WTC11 (cell line): ENCODE results near the gene EHD1. TPM values are rescaled to one million over a fixed set of nuclear protein-coding genes. Genes with fewer than 3 reads are reported as not detected.

Experiments used
- ATAC-seq: fragments of 200-7000 bp; cut with Tn5 transposase; 2 replicates; pipeline ENCODE4 v1.10.0; 2021; ENCODE audit warnings: mild to moderate bottlenecking, moderate library complexity
- CTCF ChIA-PET: fragments of 300-600 bp; sonication (Branson Sonifier 250); formaldehyde crosslinking; loops from one replicate; lab custom pipeline; 2021; ENCODE audit warnings: antibody characterized with exemption; lab: Charles Lee
- POLR2A ChIA-PET: fragments of 350-600 bp; sonication (Branson Sonifier 250); formaldehyde crosslinking; loops from one replicate; lab custom pipeline; 2021; ENCODE audit warnings: antibody characterized with exemption; lab: Charles Lee
- DNase-seq: peaks from one replicate; pipeline ENCODE4 v3.0.0; 2021; ENCODE audit warnings: low spot score
- H3K27ac Mint-ChIP-seq: 2 replicates; pipeline ENCODE4 v1.8.0; 2021; ENCODE audit warnings: mixed read lengths
- H3K27me3 Mint-ChIP-seq: 2 replicates; pipeline ENCODE4 v1.8.0; 2021; ENCODE audit warnings: low read depth, mild to moderate bottlenecking, moderate library complexity, mixed read lengths
- H3K36me3 Mint-ChIP-seq: 2 replicates; pipeline ENCODE4 v1.8.0; 2021; ENCODE audit warnings: mixed read lengths
- H3K4me1 Mint-ChIP-seq: 2 replicates; pipeline ENCODE4 v1.8.0; 2022; ENCODE audit warnings: mixed read lengths
- H3K4me3 Mint-ChIP-seq: 2 replicates; pipeline ENCODE4 v1.8.0; 2021; ENCODE audit warnings: mild to moderate bottlenecking, moderate library complexity, mixed read lengths
- H3K9me3 Mint-ChIP-seq: 2 replicates; pipeline ENCODE4 v1.8.0; 2021; ENCODE audit warnings: mixed read lengths
- ATF3 ChIP-seq: sonication (generic); formaldehyde crosslinking; conservative IDR thresholded peaks from 2 replicates; pipeline ENCODE4 v1.8.1; 2022; ENCODE audit warnings: mild to moderate bottlenecking, missing genetic modification reagents
- E2F1 ChIP-seq: sonication (generic); formaldehyde crosslinking; IDR thresholded peaks from 2 replicates; pipeline ENCODE4 v1.8.0; 2022; ENCODE audit warnings: mild to moderate bottlenecking, missing genetic modification reagents
- ELF4 ChIP-seq: sonication (generic); formaldehyde crosslinking; IDR thresholded peaks from 2 replicates; pipeline ENCODE4 v1.8.1; 2022; ENCODE audit warnings: low read depth, mild to moderate bottlenecking, moderate library complexity, missing genetic modification reagents
- ESRRA ChIP-seq: sonication (generic); formaldehyde crosslinking; IDR thresholded peaks from 2 replicates; pipeline ENCODE4 v1.8.1; 2022; ENCODE audit warnings: mild to moderate bottlenecking, missing genetic modification reagents, borderline replicate concordance
- ETV6 ChIP-seq: sonication (generic); formaldehyde crosslinking; IDR thresholded peaks from 2 replicates; pipeline ENCODE4 v1.8.1; 2022; ENCODE audit warnings: mild to moderate bottlenecking, missing genetic modification reagents
- FOXP4 ChIP-seq: sonication (generic); formaldehyde crosslinking; IDR thresholded peaks from 2 replicates; pipeline ENCODE4 v1.8.0; 2022; ENCODE audit warnings: mild to moderate bottlenecking, missing genetic modification reagents
- KAT7 ChIP-seq: sonication (generic); formaldehyde crosslinking; IDR thresholded peaks from 2 replicates; pipeline ENCODE4 v1.8.1; 2023; ENCODE audit warnings: missing genetic modification reagents, mild to moderate bottlenecking, borderline replicate concordance
- MXD4 ChIP-seq: fragments of 250-450 bp; sonication (Bioruptor Pico); IDR thresholded peaks from 2 replicates; pipeline ENCODE4 v1.8.0; 2021; ENCODE audit warnings: mild to moderate bottlenecking, moderate library complexity, borderline replicate concordance
- NR1H2 ChIP-seq: sonication (generic); formaldehyde crosslinking; IDR thresholded peaks from 2 replicates; pipeline ENCODE4 v1.9.0; 2021; ENCODE audit warnings: mild to moderate bottlenecking, moderate library complexity, missing genetic modification reagents
- NR3C1 ChIP-seq: sonication (generic); formaldehyde crosslinking; conservative IDR thresholded peaks from 2 replicates; pipeline ENCODE4 v1.8.1; 2023; ENCODE audit warnings: low read depth, mild to moderate bottlenecking, missing genetic modification reagents
- OVOL2 ChIP-seq: fragments of 250-450 bp; sonication (Bioruptor Pico); IDR thresholded peaks from 2 replicates; pipeline ENCODE4 v1.9.0; 2021; ENCODE audit warnings: mild to moderate bottlenecking, borderline replicate concordance
- ZNF121 ChIP-seq: sonication (generic); formaldehyde crosslinking; IDR thresholded peaks from 2 replicates; pipeline ENCODE4 v1.8.0; 2023; ENCODE audit warnings: missing genetic modification reagents
- ZNF416 ChIP-seq: fragments of 250-450 bp; sonication (Bioruptor Pico); IDR thresholded peaks from 2 replicates; pipeline ENCODE4 v1.9.0; 2021; ENCODE audit warnings: mild to moderate bottlenecking, inconsistent platforms
- ZNF423 ChIP-seq: fragments of 250-450 bp; sonication (Bioruptor Pico); IDR thresholded peaks from 2 replicates; pipeline ENCODE4 v2.1.2; 2022; ENCODE audit warnings: mild to moderate bottlenecking, moderate library complexity
- ZNF532 ChIP-seq: fragments of 250-450 bp; sonication (Bioruptor Pico); IDR thresholded peaks from 2 replicates; pipeline ENCODE4 v1.9.0; 2021; ENCODE audit warnings: mild to moderate bottlenecking, borderline replicate concordance
- total RNA-seq: library from RNA; stranded (reverse); gene quantifications from 3 replicates; pipeline ENCODE4 v1.2.3, GENCODE V29; 2021
- TF ChIP-seq, protein P1 (sequence below): sonication (generic); formaldehyde crosslinking; IDR thresholded peaks from 2 replicates; pipeline ENCODE4 v1.8.0; 2022; ENCODE audit warnings: mild to moderate bottlenecking, missing genetic modification reagents
- TF ChIP-seq, protein P2 (sequence below): fragments of 250-450 bp; sonication (Bioruptor Pico); IDR thresholded peaks from 2 replicates; pipeline ENCODE4 v1.9.0; 2021; ENCODE audit warnings: mild to moderate bottlenecking
- TF ChIP-seq, protein P3 (sequence below): sonication (generic); formaldehyde crosslinking; IDR thresholded peaks from 2 replicates; pipeline ENCODE4 v1.8.1; 2022; ENCODE audit warnings: mild to moderate bottlenecking, moderate library complexity, missing genetic modification reagents

The EHD1 gene
- total RNA-seq, 1 experiment from 2014 or later = 38.1 TPM

DNA sequence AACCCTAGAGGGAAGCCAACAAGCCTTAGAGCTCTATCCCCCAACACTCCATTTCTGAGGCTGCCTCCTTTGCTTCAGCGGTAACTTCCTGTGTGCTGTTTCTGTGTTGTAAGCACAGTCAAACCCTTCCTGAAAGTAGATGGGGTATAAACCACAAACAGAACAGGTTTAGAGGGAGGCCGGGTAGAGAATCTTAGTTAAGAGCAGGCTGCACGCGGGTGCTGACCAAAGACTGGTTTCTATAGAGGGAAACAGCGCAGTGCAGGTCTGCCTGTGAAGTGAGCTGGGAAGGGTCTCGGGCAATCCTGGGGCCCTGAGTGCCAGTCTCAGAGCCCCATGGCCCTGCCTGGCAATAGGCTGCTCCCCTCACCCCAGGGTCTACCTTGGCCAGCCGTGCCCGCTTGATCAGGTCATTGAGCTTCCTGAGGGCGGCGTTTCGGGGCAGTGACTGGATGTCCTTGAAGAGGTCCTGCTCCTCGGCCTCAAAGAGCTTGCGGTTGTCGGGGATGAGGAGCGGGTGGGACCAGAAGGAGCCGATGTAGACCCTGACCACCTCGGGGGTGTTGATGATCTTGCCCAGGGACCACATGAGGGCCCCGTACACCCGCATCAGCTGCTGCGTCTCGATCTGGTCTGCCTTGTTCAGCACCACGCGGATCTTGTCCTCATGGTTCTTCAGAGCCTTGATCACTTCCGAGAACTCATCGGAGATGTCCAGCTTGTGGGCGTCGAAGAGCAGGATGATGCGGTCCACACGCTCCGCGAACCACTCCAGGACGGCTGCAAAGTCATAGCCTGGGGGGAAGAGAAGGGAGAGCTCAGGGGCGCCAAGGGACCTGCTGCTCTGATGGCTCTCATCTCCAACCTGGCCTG is 18.6 kb downstream of the EHD1 start:
- DNase-seq = no peak
- Mint-ChIP-seq H3K27ac (no peak overlapping the region), H3K36me3 (no peaks in the 10 kb centered on the region; the same call in 1 of the 2 replicates), H3K9me3 (no peaks in the 10 kb centered on the region), H3K4me1 (peaks cover 17% of the 10 kb centered on the region), H3K4me3 (no peak overlapping the region), H3K27me3 (no peaks in the 10 kb centered on the region)
- CTCF ChIA-PET = interaction anchor here (0.6 to 7.2 kb wide), 6 partner anchors 10 to 252 kb away, joined by 3 to 97 read pairs (median 3); no protein-coding TSS in a partner anchor
- no peak for ATAC-seq
- POLR2A ChIA-PET = no interaction called here
- no peak for TF ChIP-seq ZNF121 (CRISPR knock-in tag)

GRCh38 chr11:64858467-64859263 is 19.8 kb downstream of the EHD1 start:
- DNase-seq (no peak), ATAC-seq (no peak)
- ChIA-PET CTCF (interaction anchor here (1.5 to 7.0 kb wide), 3 partner anchors 10 to 71 kb away, joined by 3 to 97 read pairs (median 13); no protein-coding TSS in a partner anchor), POLR2A (no interaction called here)
- no peak overlapping the region for H3K4me3 Mint-ChIP-seq
- H3K9me3 Mint-ChIP-seq = no peaks in the 10 kb centered on the region
- TF ChIP-seq, protein P1, sequence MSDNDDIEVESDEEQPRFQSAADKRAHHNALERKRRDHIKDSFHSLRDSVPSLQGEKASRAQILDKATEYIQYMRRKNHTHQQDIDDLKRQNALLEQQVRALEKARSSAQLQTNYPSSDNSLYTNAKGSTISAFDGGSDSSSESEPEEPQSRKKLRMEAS = no peak
- no peak for TF ChIP-seq ZNF423
- H3K27me3 Mint-ChIP-seq = no peaks in the 10 kb centered on the region
- H3K36me3 Mint-ChIP-seq = no peaks in the 10 kb centered on the region; the same call in 1 of the 2 replicates
- no peak overlapping the region for H3K27ac Mint-ChIP-seq
- H3K4me1 Mint-ChIP-seq = peaks cover 11% of the 10 kb centered on the region

DNA sequence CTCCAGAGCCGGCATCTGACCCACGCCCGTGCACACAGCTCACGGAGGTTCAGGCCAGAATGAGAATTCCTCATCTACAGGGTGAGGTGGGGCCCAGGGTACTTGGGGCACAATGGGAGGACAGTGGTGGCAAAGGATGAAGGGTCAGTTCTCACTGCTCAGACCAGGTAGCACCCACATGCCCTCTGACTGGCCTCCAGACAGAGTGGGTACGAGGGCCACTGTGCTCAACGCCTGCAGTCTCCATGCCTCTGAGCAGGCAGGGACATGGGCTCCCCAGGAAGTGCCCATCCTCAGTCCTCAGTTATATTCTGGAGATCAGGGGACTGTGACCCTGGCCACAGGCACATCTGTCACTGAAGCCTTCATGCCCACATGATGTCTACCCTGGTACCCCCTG is 20.9 kb downstream of the EHD1 start:
- TF ChIP-seq NR1H2 (CRISPR knock-in tag) = no peak
- TF ChIP-seq E2F1 (CRISPR knock-in tag) = no peak
- TF ChIP-seq ZNF532 (CRISPR knock-in tag) = no peak
- TF ChIP-seq ELF4 (CRISPR knock-in tag) = no peak
- TF ChIP-seq ZNF416 (CRISPR knock-in tag) = no peak
- no peak for TF ChIP-seq NR3C1 (CRISPR knock-in tag)
- TF ChIP-seq ESRRA (CRISPR knock-in tag) = no peak
- TF ChIP-seq, protein P2, sequence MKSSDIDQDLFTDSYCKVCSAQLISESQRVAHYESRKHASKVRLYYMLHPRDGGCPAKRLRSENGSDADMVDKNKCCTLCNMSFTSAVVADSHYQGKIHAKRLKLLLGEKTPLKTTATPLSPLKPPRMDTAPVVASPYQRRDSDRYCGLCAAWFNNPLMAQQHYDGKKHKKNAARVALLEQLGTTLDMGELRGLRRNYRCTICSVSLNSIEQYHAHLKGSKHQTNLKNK (CRISPR knock-in tag) = no peak
- TF ChIP-seq MXD4 (CRISPR knock-in tag) = no peak
- no peak for TF ChIP-seq KAT7 (CRISPR knock-in tag)
- no peak for TF ChIP-seq ATF3 (CRISPR knock-in tag)
- TF ChIP-seq, protein P3, sequence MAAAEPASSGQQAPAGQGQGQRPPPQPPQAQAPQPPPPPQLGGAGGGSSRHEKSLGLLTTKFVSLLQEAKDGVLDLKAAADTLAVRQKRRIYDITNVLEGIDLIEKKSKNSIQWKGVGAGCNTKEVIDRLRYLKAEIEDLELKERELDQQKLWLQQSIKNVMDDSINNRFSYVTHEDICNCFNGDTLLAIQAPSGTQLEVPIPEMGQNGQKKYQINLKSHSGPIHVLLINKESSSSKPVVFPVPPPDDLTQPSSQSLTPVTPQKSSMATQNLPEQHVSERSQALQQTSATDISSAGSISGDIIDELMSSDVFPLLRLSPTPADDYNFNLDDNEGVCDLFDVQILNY (CRISPR knock-in tag) = no peak
- no peak for TF ChIP-seq ETV6 (CRISPR knock-in tag)
- TF ChIP-seq FOXP4 (CRISPR knock-in tag) = no peak
- TF ChIP-seq OVOL2 (CRISPR knock-in tag) = no peak
- TF ChIP-seq, all 79 proteins: peak for 0
- POLR2A ChIA-PET = no interaction called here
- no peaks in the 10 kb centered on the region for H3K27me3 Mint-ChIP-seq
- CTCF ChIA-PET = interaction anchor here (1.4 to 2.1 kb wide), 3 partner anchors 10 to 31 kb away, joined by 4 to 13 read pairs (median 6); no protein-coding TSS in a partner anchor
- no peaks in the 10 kb centered on the region for H3K9me3 Mint-ChIP-seq
- ATAC-seq (no peak), DNase-seq (no peak)
- H3K4me3 Mint-ChIP-seq = no peak overlapping the region
- H3K36me3 Mint-ChIP-seq = no peaks in the 10 kb centered on the region; the same call in 1 of the 2 replicates
- H3K27ac Mint-ChIP-seq = no peak overlapping the region
- H3K4me1 Mint-ChIP-seq = no peaks in the 10 kb centered on the region
